ENCODE results near the gene EHD1. TPM values are rescaled to one million over a fixed set of nuclear protein-coding genes. Genes with fewer than 3 reads are reported as not detected.

Gene EHD1
- total RNA-seq, 6 experiments from 2014 or later = 189 to 227 (median 197) TPM

DNA sequence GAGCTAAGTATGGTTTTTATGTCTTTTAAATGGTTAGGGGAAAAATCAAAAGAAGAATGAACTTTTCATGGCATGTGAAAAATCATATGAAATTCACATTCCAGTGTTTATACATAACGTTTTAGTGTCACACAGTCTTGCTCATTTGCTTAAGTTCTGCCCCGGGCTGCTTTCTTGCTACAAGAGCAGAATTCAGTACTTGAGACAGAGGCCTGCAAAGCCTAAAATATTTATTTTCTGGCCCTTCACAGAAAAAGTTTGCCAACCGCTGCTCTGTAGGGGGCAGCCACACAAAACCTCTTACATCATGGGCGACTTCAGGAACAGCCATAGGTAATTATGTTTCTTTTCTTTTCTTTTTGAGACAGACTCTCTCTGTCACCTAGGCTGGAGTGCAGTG lies 39.6 kb upstream of the EHD1 start:
- Mint-ChIP-seq H3K4me3 (peak overlapping the region; percentile 94), H3K36me3 (ENCODE audit: low read depth) (no peaks in the 10 kb centered on the region), H3K27me3 (ENCODE audit: insufficient read depth) (no peaks in the 10 kb centered on the region), H3K27ac (peak overlapping the region; percentile 86), H3K9me3 (no peaks in the 10 kb centered on the region), H3K4me1 (ENCODE audit: low read depth) (peaks cover 32% of the 10 kb centered on the region)
- TF ChIP-seq CTCF (IDR thresholded peaks at IDR 0.05) = peak; percentile 58
- DNase-seq = peak; percentile 59

GRCh38 chr11:64917663-64917995 lies 39.2 kb upstream of the EHD1 start:
- DNase-seq = no peak
- Mint-ChIP-seq H3K4me3 (peak overlapping the region; percentile 94), H3K27ac (peak overlapping the region; percentile 86), H3K27me3 (ENCODE audit: insufficient read depth) (no peaks in the 10 kb centered on the region), H3K4me1 (ENCODE audit: low read depth) (peaks cover 32% of the 10 kb centered on the region), H3K36me3 (ENCODE audit: low read depth) (no peaks in the 10 kb centered on the region), H3K9me3 (no peaks in the 10 kb centered on the region)
- no peak for TF ChIP-seq CTCF (IDR thresholded peaks at IDR 0.05)

DNA sequence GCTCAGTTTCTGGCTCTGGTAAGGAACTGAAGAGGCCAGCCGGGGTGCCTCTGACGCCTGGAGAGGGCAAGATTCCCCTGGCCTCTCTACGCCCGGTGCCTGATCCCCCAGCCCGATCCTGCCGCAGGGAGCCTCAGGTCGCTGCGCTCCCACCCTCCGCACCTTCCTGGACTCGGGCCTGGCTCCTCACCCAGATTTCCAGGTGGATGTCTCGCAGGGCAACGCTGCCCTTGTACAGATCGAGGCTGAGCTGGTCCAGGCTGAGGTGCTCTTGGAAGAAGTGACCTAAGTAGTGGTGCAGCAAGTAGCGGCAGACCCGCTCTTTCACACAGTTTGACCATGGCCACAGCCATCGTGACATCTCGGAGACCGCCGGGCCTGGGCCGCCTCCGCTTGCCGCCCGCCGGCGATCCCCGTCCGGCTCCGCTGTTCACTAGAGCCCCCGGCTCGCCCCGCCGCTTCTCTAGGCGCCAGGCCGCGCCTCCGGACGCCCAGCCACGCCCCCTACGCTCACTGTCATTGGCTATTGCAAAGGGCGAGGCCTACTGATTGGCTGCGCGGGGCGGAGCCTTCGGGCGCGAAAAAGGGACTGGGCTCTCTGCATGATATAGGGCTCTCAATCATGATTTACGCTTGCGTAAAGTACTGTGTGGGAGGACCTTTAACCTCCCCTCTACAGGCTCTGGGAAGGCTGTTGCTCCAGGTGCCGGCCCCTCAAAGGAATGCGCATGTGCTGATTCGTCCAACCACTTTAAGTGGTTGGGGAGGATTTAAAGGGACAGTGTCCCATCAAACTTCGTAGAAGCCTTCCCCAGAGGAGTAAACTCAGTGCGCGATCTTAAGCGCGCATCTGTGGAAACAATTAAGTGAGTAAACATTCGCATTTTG lies 38.6 kb upstream of the EHD1 start, which contains the start of gene ATG2A:
Gene ATG2A, minus strand, starts transcription at position 435 of the 888 bp plus-strand sequence. Its CDS starts 74 bp downstream, at position 361.
- Mint-ChIP-seq H3K36me3 (ENCODE audit: low read depth) (no peaks in the 10 kb centered on the region), H3K4me3 (peak within 1 kb of the TSS; percentile 94), H3K27me3 (ENCODE audit: insufficient read depth) (no peaks in the 10 kb centered on the region), H3K4me1 (ENCODE audit: low read depth) (peaks cover 32% of the 10 kb centered on the region), H3K27ac (peak within 1 kb of the TSS; percentile 87), H3K9me3 (no peaks in the 10 kb centered on the region)
- peak; percentile 100 for DNase-seq
- no peak for TF ChIP-seq CTCF (IDR thresholded peaks at IDR 0.05)

- H3K27me3 Mint-ChIP-seq (ENCODE audit: insufficient read depth) = no peaks in the 10 kb centered on the region
- DNase-seq = no peak
- H3K9me3 Mint-ChIP-seq = no peaks in the 10 kb centered on the region
- H3K36me3 Mint-ChIP-seq (ENCODE audit: low read depth) = no peaks in the 10 kb centered on the region; the same call in 1 of the 2 replicates
- H3K4me1 Mint-ChIP-seq (ENCODE audit: low read depth) = peaks cover 32% of the 10 kb centered on the region
- TF ChIP-seq CTCF (IDR thresholded peaks at IDR 0.05) = no peak
- peak overlapping the region; percentile 94 for H3K4me3 Mint-ChIP-seq
- peak overlapping the region; percentile 87 for H3K27ac Mint-ChIP-seq
Measured at GRCh38 chr11:64916040-64916774, 37.8 kb upstream of the EHD1 start.

GRCh38 chr11:64915376-64915887 lies 37.0 kb upstream of the EHD1 start:
- DNase-seq = no peak
- no peaks in the 10 kb centered on the region for H3K9me3 Mint-ChIP-seq
- peaks cover 32% of the 10 kb centered on the region for H3K4me1 Mint-ChIP-seq (ENCODE audit: low read depth)
- H3K36me3 Mint-ChIP-seq (ENCODE audit: low read depth) = no peaks in the 10 kb centered on the region; the same call in 1 of the 2 replicates
- TF ChIP-seq CTCF (IDR thresholded peaks at IDR 0.05) = no peak
- H3K27ac Mint-ChIP-seq = peak overlapping the region; percentile 87
- H3K4me3 Mint-ChIP-seq = peak overlapping the region; percentile 94
- H3K27me3 Mint-ChIP-seq (ENCODE audit: insufficient read depth) = no peaks in the 10 kb centered on the region
